GM12874 (cell line): ENCODE measurements around the gene RNF183.
A peak's percentile ranks its signal among the peaks of the same experiment; 100 is the strongest.

ENCODE experiments used
- TF ChIP-seq, protein P1 (sequence below): IDR thresholded peaks from 2 replicates; pipeline ENCODE4 v1.5.1; 2011; ENCODE audit warnings: low read depth, mild to moderate bottlenecking, control low read depth, low read length, moderate library complexity; ENCODE audit not compliant: insufficient read depth

RNF183 gene

DNA sequence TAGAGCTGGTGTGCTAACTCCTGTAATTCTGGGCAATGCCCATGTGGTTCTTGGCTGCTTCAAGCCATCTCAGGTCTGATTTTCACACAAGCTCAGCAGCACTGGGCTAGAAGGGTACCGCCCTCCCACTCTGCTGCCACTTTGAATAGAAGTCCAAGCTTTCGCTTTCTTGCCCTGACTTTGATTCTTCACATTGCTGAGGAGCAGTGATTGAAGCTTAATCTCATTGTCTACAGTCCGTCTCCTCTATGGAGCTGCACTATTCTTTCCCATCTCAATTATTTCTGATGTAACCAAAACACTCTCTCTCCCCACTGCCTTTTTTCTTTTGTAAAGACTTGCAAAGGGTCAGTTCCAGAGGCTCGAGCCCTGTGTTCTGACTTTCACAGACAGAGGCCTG is 12.9 kb upstream of the RNF183 start:
- TF ChIP-seq, protein P1, sequence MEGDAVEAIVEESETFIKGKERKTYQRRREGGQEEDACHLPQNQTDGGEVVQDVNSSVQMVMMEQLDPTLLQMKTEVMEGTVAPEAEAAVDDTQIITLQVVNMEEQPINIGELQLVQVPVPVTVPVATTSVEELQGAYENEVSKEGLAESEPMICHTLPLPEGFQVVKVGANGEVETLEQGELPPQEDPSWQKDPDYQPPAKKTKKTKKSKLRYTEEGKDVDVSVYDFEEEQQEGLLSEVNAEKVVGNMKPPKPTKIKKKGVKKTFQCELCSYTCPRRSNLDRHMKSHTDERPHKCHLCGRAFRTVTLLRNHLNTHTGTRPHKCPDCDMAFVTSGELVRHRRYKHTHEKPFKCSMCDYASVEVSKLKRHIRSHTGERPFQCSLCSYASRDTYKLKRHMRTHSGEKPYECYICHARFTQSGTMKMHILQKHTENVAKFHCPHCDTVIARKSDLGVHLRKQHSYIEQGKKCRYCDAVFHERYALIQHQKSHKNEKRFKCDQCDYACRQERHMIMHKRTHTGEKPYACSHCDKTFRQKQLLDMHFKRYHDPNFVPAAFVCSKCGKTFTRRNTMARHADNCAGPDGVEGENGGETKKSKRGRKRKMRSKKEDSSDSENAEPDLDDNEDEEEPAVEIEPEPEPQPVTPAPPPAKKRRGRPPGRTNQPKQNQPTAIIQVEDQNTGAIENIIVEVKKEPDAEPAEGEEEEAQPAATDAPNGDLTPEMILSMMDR: no peak

DNA sequence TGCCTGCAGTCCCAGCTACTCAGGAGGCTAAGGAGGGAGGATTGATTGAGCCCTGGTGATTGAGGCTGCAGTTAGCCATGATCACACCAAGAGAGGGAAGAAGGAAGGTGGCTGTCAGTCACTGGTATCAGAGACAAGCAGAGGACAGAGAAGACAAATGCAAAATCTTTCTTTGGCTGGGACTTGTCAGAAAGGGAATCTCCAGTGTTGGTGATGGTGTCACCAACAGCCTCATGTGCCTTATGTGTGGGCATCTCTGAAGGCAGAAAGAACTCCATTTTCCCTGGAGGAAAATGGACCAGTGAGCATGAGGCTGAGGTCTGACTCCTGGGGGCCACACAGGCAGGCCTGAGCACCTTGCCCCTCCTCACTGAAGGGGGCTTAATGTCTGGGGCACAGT is 12.1 kb upstream of the RNF183 start:
- TF ChIP-seq, protein P1: no peak

DNA sequence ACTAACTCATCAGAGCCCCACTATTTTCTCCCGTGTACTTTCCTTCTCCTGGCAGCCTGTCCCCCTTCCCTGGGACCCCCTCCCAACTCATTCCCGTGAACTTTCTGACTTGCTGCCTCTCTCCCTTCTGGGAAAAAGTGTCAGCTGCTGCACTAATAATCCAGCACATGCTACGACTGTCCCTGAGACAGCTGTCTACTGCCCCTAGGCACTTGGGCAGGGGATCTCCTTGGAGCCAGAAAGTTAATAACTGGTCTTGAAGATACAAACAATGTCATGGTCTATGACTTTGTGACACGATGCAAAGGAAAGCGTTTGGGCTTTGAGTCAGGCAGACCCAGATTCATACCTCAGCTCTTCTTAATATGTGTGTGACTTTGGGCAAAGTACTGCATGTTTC is 10.1 kb upstream of the RNF183 start:
- TF ChIP-seq, protein P1: no peak

- TF ChIP-seq, protein P1: no peak
These were observed 8.8 kb upstream of the RNF183 start for GRCh38 chr9:113311961-113312360.

- TF ChIP-seq, protein P1: no peak
These were observed 7.4 kb upstream of the RNF183 start for GRCh38 chr9:113310538-113310937.

- TF ChIP-seq, protein P1: peak; percentile 52; the same call in 1 of the 2 replicates
These were observed 6.1 kb upstream of the RNF183 start for GRCh38 chr9:113309204-113309813.

- TF ChIP-seq, protein P1: no peak
These were observed 4.3 kb upstream of the RNF183 start for GRCh38 chr9:113307396-113307975.
